Chondrocyte (in vitro differentiated cells): ENCODE data around the gene ZC3H15. TPM values are rescaled to one million over a fixed set of nuclear protein-coding genes. Genes with fewer than 3 reads are reported as not detected.

Source experiments
- DNase-seq: peaks from one replicate; pipeline ENCODE4 v3.0.0; 2021; ENCODE audit warnings: mixed read lengths, low spot score
- H3K27ac Mint-ChIP-seq: one replicate; pipeline ENCODE4 v1.8.0; 2021; ENCODE audit warnings: mild to moderate bottlenecking, moderate library complexity, mixed read lengths; ENCODE audit not compliant: unreplicated experiment
- H3K27me3 Mint-ChIP-seq: 2 replicates; pipeline ENCODE4 v1.8.0; 2021; ENCODE audit warnings: low read depth, mixed read lengths
- H3K36me3 Mint-ChIP-seq: 2 replicates; pipeline ENCODE4 v1.8.0; 2021; ENCODE audit warnings: low read depth, mixed read lengths
- H3K4me1 Mint-ChIP-seq: 2 replicates; pipeline ENCODE4 v1.8.0; 2021; ENCODE audit warnings: low read depth, mild to moderate bottlenecking, mixed read lengths
- H3K4me3 Mint-ChIP-seq: one replicate; pipeline ENCODE4 v1.8.0; 2021; ENCODE audit warnings: mild to moderate bottlenecking, moderate library complexity, mixed read lengths; ENCODE audit not compliant: unreplicated experiment
- H3K9me3 Mint-ChIP-seq: 2 replicates; pipeline ENCODE4 v1.8.0; 2021; ENCODE audit warnings: low read depth, mixed read lengths
- CTCF ChIP-seq: fragments of 200-600 bp; sonication (generic); IDR thresholded peaks from 2 replicates; pipeline ENCODE4 v1.5.0; 2021; ENCODE audit warnings: antibody characterized with exemption, mild to moderate bottlenecking, moderate library complexity
- total RNA-seq: library from RNA; stranded (reverse); gene quantifications from 3 replicates; pipeline ENCODE4 v1.2.1, GENCODE V29; 2021

Gene ZC3H15
- total RNA-seq, 1 donor from 2014 or later, result 46.4 TPM

GRCh38 chr2:186477790-186478189, 8.3 kb upstream of the ZC3H15 start:
- H3K9me3 Mint-ChIP-seq, result peaks cover 3% of the 10 kb centered on the region
- DNase-seq, result no peak
- H3K27ac Mint-ChIP-seq, result no peak overlapping the region
- no peak for TF ChIP-seq CTCF
- no peak overlapping the region for H3K4me3 Mint-ChIP-seq
- no peaks in the 10 kb centered on the region for H3K27me3 Mint-ChIP-seq
- H3K4me1 Mint-ChIP-seq, result no peaks in the 10 kb centered on the region
- no peaks in the 10 kb centered on the region for H3K36me3 Mint-ChIP-seq

GRCh38 chr2:186480991-186481390, 5.1 kb upstream of the ZC3H15 start:
- no peak for DNase-seq
- Mint-ChIP-seq H3K27ac (no peak overlapping the region), H3K4me3 (no peak overlapping the region), H3K4me1 (peaks cover 14% of the 10 kb centered on the region), H3K27me3 (no peaks in the 10 kb centered on the region), H3K9me3 (peaks cover 3% of the 10 kb centered on the region), H3K36me3 (no peaks in the 10 kb centered on the region)
- TF ChIP-seq CTCF, result no peak

- H3K36me3 Mint-ChIP-seq, result no peaks in the 10 kb centered on the region
- H3K4me3 Mint-ChIP-seq, result no peak overlapping the region
- no peak for DNase-seq
- H3K4me1 Mint-ChIP-seq, result peaks cover 32% of the 10 kb centered on the region
- no peak overlapping the region for H3K27ac Mint-ChIP-seq
- H3K9me3 Mint-ChIP-seq, result no peaks in the 10 kb centered on the region
- no peak for TF ChIP-seq CTCF
- H3K27me3 Mint-ChIP-seq, result no peaks in the 10 kb centered on the region
These were observed 1.9 kb upstream of the ZC3H15 start for GRCh38 chr2:186484062-186484735.

GRCh38 chr2:186485576-186485870, 537 bp upstream of the ZC3H15 start:
- Mint-ChIP-seq H3K27me3 (no peaks in the 10 kb centered on the region), H3K27ac (peak overlapping the region; percentile 99), H3K4me3 (peak overlapping the region; percentile 99), H3K36me3 (no peaks in the 10 kb centered on the region), H3K9me3 (no peaks in the 10 kb centered on the region), H3K4me1 (peaks cover 39% of the 10 kb centered on the region)
- DNase-seq, result no peak
- TF ChIP-seq CTCF, result no peak

- TF ChIP-seq CTCF, result no peak
- H3K36me3 Mint-ChIP-seq, result no peaks in the 10 kb centered on the region
- H3K27ac Mint-ChIP-seq, result peak overlapping the region; percentile 99
- H3K4me1 Mint-ChIP-seq, result peaks cover 50% of the 10 kb centered on the region
- H3K27me3 Mint-ChIP-seq, result no peaks in the 10 kb centered on the region
- no peak for DNase-seq
- peak overlapping the region; percentile 99 for H3K4me3 Mint-ChIP-seq
- no peaks in the 10 kb centered on the region for H3K9me3 Mint-ChIP-seq
These were observed 889 bp downstream of the ZC3H15 start for GRCh38 chr2:186486651-186487647.
